GM12873 (cell line): Measurements from ENCODE around the gene OCA2.

ENCODE experiments used
- CTCF ChIP-seq: IDR thresholded peaks from 2 replicates; pipeline ENCODE4 v1.5.1; 2012; ENCODE audit warnings: low read depth, mild to moderate bottlenecking, moderate library complexity, low read length, control low read depth; ENCODE audit not compliant: insufficient read depth; ENCODE audit errors: missing control alignments

OCA2 gene

DNA sequence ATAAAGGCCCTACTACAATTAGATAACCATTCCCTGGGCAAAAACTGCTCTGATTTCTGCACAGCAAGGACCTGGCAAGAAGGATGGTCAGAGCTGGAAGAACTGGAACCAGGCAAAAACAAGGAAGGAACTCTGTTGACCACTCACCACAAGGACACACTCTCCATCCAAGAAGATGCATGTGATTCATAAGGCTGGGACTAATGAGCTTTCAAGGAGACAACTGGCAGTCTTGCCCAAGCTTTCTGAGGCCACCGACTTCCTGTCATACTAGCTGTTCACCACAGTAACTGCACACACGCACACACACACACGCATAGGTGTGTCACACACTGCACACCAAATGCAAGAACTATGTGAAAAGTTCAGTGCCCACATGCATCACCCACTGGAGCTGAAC lies 256.6 kb downstream of the OCA2 start:
- TF ChIP-seq CTCF, result no peak

DNA sequence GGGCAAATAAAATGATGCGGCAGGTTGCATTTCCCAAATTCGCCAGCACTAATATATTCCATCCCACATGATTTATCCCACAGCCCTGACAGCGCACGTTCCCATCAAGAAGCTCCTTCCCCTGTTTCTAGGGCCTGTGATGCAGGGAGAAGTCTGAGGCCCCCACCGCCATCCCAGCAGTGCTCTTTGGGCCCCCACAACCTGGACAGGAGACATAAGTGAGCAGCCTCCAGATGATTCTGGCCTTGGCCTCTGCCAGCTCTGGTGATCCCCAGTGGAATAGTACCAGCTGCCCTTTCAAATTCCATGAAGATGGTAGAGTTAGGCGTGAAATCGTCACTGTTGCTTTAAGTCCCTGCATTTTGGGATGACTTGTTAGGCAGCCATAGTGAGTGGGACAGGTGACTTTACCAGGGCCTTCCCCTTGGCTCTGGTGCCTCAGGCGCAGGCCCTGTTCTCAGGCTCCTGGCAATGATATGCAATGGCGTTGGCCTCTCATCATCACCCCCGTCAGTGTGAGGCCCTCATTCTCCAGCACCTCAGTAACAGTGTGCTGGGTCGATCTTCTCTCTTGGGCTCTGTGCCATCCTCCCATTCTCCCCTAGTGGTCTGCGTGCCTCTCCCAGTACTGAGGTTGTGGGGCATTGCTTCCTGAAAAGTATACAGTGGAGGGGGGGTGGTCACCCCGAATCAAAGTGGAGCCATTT lies 263.7 kb downstream of the OCA2 start:
- no peak for TF ChIP-seq CTCF

GRCh38 chr15:27834684-27835083 lies 264.4 kb downstream of the OCA2 start:
- no peak for TF ChIP-seq CTCF

- TF ChIP-seq CTCF, result no peak
Observed at GRCh38 chr15:27833974-27834373, 265.1 kb downstream of the OCA2 start.

- no peak for TF ChIP-seq CTCF
Observed at GRCh38 chr15:27833178-27833577, 265.9 kb downstream of the OCA2 start.

- no peak for TF ChIP-seq CTCF
Observed at GRCh38 chr15:27832237-27832596, 266.9 kb downstream of the OCA2 start.

DNA sequence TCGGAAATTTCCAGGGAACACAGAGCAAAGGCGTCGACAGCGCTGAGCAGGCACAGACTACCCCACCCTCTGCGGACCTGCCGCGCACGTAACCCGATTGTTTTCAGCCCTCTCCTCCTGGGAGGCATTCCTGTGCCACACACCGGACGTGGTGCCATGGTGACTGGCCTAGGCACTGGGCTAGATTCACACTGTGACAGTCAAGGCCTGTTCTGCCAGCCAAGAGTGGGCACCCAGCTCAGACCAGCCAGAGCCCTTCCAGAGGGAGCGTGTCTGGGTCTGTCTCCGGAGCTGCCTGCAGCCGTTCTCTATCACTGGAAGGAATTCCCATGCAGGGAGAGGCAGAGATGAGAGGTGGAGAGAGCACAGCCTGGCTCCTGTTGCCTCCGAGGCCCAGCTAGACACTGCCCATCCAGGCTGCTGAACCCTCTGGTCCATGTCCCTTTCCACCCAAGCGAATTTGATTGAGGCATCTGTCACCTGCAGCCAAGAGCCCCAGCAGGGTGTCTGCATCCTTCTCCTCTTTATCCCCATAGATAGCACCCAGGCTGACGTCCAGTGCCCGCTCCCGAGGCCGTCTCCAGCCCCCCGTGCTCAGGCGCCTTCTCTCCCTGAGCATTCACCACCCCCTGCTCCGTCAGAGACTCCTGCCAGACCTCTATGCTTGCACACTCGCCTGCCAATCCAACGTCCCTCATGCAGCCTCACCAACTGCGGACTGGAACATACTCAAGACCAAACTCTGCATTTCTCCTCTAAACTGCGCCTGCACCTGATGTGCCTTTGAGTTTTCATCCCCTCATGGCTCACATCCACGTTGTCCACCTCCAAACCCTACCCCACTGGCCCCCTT lies 267.5 kb downstream of the OCA2 start:
- no peak for TF ChIP-seq CTCF
